ENCODE data around the gene LTBP3. TPM values are rescaled to one million over a fixed set of nuclear protein-coding genes. Genes with fewer than 3 reads are reported as not detected.

The LTBP3 gene
- total and polyA plus RNA-seq, 7 donors: 12.7 to 82.3 (median 27.9) TPM

DNA sequence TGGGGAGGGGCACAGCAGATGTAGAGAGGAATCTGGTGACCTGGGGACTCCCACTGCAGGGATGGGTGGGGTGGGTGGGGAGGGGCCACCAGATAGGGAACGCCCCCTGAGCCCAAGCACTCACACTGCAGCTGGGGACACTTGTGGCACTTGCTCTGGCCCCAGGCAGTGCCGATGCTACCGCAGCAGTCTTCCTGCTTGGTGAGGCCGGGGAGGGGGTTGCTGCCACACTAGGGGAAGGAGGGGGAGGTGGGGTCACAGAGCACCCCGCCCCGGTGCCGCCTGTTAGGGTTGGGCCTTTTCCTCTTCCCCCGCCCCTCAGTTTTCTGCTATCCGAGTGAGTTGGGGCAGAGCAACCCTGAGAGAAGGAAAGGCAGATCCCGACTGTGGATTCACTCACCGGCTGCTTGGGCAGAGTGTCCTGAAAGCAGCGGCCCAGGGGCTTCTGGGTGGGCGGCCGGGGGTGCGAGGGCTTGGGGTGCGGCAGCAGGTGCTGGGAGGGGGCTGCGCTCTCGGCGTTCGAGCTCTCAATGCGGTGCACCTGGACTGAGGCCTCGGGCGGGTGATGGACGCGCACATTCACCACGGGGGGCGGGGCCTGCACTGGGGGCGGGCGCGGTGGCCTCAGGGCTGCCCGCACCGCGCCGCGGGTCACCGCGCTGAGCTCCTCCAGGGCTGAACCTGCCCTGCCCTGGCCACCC, 4.7 kb downstream of the LTBP3 start:
- H3K4me1 ChIP-seq: peaks cover 26% of the 10 kb centered on the region
- H3K27me3 ChIP-seq (ENCODE audit: insufficient read depth in 3 of 3, low read length in 2 of 3): no peaks in the 10 kb centered on the region
- no peaks in the 10 kb centered on the region for H3K9me3 ChIP-seq
- H3K4me3 ChIP-seq: no peak overlapping the region
- peaks cover 0 to 46% of the 10 kb centered on the region in 2 donors for H3K36me3 ChIP-seq (ENCODE audit: insufficient read depth in 1 of 2, low read depth in 1 of 2)
- intact Hi-C loops (cut with DNase I): no loop called here
- H3K27ac ChIP-seq: peak overlapping the region; percentile 30
- DNase-seq: no peak
- TF ChIP-seq, protein P1, sequence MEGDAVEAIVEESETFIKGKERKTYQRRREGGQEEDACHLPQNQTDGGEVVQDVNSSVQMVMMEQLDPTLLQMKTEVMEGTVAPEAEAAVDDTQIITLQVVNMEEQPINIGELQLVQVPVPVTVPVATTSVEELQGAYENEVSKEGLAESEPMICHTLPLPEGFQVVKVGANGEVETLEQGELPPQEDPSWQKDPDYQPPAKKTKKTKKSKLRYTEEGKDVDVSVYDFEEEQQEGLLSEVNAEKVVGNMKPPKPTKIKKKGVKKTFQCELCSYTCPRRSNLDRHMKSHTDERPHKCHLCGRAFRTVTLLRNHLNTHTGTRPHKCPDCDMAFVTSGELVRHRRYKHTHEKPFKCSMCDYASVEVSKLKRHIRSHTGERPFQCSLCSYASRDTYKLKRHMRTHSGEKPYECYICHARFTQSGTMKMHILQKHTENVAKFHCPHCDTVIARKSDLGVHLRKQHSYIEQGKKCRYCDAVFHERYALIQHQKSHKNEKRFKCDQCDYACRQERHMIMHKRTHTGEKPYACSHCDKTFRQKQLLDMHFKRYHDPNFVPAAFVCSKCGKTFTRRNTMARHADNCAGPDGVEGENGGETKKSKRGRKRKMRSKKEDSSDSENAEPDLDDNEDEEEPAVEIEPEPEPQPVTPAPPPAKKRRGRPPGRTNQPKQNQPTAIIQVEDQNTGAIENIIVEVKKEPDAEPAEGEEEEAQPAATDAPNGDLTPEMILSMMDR (IDR thresholded peaks at IDR 0.05): no peak
- ATAC-seq: no peak
- 67 to 73% (median 73%) methylated on average over 20 to 37 of the region's 37 CpGs for WGBS, 3 donors

DNA sequence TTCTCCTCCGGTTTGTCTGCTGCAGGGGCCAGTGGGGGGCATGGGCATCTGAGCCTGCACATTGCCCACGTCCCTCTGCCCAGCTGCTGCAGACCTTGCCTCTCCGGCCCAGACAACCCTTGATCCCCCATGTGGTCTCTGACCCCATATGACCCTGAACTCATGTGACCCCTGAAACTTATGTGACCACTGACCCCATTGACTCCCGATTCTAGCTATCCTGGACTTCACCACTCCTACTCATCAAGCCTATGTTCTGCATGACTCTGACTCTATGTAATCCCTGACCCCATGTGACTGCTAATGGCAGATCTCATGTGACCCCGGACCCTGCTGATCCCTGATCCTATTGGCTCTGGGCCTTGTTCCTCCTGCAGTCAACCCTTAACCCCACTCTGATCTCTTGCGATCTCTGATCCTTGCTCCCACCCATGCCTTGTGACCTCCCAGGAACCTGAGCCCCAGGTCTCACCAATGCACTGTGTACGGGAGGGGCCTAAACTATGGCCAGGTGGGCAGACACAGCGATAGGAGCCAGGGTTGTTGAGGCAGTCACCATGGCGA, 5.7 kb downstream of the LTBP3 start:
- Histone ChIP-seq H3K27ac (no peak overlapping the region), H3K27me3 (ENCODE audit: insufficient read depth in 3 of 3, low read length in 2 of 3) (no peaks in the 10 kb centered on the region), H3K4me1 (peaks cover 25% of the 10 kb centered on the region), H3K4me3 (no peak overlapping the region), H3K36me3 (ENCODE audit: insufficient read depth in 1 of 2, low read depth in 1 of 2) (peaks cover 0 to 56% of the 10 kb centered on the region in 2 donors), H3K9me3 (no peaks in the 10 kb centered on the region)
- DNase-seq: no peak
- intact Hi-C loops (cut with DNase I): no loop called here
- peak in 2 of 4 donors; percentile 2 to 13 for ATAC-seq
- TF ChIP-seq, protein P1 (IDR thresholded peaks at IDR 0.05): no peak
- WGBS, 3 donors: 58 to 78% (median 65%) methylated on average over 9 of the region's 9 CpGs

DNA sequence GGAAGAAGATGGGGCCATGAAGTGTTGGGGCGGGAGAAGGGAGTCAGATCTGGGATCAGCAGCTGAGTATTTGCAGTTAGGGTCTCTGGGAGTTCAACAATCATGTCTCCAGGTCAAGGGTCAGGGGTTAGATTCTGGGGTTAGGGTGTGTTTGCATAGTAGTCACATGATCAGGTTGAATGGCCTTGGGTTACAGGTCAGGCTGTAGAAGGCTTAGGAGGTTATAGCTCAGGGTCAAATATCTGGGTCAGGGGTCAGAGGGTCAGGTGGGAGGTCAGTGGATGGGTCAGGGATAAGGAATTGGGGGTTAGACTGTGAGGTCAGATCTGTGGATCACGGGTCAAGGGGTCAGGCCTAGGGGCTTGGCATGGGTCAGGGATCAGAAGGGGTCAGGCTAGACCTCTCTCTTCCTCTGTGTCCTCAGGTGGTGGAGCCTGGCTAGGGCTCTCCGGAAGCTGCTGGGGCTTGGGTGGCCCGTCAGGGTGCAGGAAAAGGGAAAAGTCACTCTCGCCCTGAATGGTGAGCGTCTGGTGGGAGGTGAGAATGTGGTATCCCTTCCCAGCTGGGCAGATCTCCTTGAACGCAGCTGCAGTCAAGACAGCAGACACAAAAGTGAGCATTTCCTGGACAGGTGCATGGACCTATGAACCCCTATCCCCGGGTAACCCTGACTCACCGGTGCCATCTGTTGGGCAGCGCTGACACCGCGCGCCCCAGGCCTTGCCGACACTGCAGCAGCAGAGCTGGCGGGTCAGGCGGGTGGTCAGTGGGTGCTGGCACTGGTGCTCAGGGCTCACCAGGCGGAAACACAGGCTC, 6.4 kb downstream of the LTBP3 start:
- Histone ChIP-seq H3K4me1 (peaks cover 24% of the 10 kb centered on the region), H3K36me3 (ENCODE audit: insufficient read depth in 1 of 2, low read depth in 1 of 2) (peaks cover 0 to 61% of the 10 kb centered on the region in 2 donors), H3K27me3 (ENCODE audit: insufficient read depth in 3 of 3, low read length in 2 of 3) (no peaks in the 10 kb centered on the region), H3K27ac (no peak overlapping the region), H3K4me3 (no peak overlapping the region), H3K9me3 (no peaks in the 10 kb centered on the region)
- intact Hi-C loops (cut with DNase I): no loop called here
- TF ChIP-seq, protein P1 (IDR thresholded peaks at IDR 0.05): peak; percentile 35
- 42 to 55% (median 51%) methylated on average over 17 of the region's 17 CpGs for WGBS, 3 donors
- peak in 1 of 2 donors; percentile 74 for DNase-seq
- peak; percentile 54 to 80 (median 70) for ATAC-seq

DNA sequence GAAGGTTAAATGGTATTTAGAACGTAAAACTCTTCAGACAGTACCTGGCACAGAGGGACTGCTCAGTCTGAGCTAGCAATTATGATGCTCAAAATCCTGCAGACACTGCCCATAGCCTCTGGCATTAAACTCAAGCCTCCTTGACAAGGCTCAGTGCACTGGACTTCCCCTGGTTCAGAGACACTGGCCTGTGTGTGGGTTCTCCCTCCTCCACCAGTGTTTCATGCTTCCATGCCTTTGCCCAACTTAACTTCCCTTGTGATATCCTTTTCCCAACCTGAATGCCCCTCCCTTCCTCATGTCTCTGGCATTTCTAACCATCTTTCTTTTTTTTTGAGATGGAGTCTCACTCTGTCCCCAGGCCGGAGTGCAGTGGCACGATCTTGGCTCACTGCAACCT, 9.1 kb downstream of the LTBP3 start:
- H3K27me3 ChIP-seq (ENCODE audit: insufficient read depth in 3 of 3, low read length in 2 of 3): no peaks in the 10 kb centered on the region
- no peak overlapping the region for H3K27ac ChIP-seq
- ATAC-seq (no peak), DNase-seq (no peak)
- H3K9me3 ChIP-seq: no peaks in the 10 kb centered on the region
- H3K4me3 ChIP-seq: no peak overlapping the region
- H3K36me3 ChIP-seq (ENCODE audit: insufficient read depth in 1 of 2, low read depth in 1 of 2): peaks cover 0 to 75% of the 10 kb centered on the region in 2 donors
- 95 to 97% (median 96%) methylated on average over 3 of the region's 3 CpGs for WGBS, 3 donors
- TF ChIP-seq, protein P1 (IDR thresholded peaks at IDR 0.05): no peak
- intact Hi-C loops (cut with DNase I): no loop called here
- peaks cover 5% of the 10 kb centered on the region for H3K4me1 ChIP-seq
